Fibroblast of lung (primary cell): Measurements from ENCODE around the gene HEPACAM. TPM values are rescaled to one million over a fixed set of nuclear protein-coding genes. Genes with fewer than 3 reads are reported as not detected.

Experiments used
- DNase-seq, 2 donors: peaks; one replicate each; pipeline versions ENCODE4 v3.0.0 to v3.0.0-alpha.2; 2010; ENCODE audit warnings: low read depth in 2 of 2
- H2AFZ ChIP-seq: 2 replicates; pipeline ENCODE4 v1.5.1; 2012; ENCODE audit warnings: low read length, control low read depth, inconsistent platforms
- H3K27ac ChIP-seq: 2 replicates; pipeline ENCODE4 v1.5.1; 2011; ENCODE audit warnings: low read length, control low read depth; ENCODE audit not compliant: insufficient read depth
- H3K27me3 ChIP-seq: 2 replicates; pipeline ENCODE4 v1.5.1; 2011; ENCODE audit warnings: mild to moderate bottlenecking, low read length; ENCODE audit not compliant: control insufficient read depth, insufficient read depth
- H3K36me3 ChIP-seq: 2 replicates; pipeline ENCODE4 v1.5.1; 2011; ENCODE audit warnings: low read length; ENCODE audit not compliant: control insufficient read depth, insufficient read depth
- H3K4me1 ChIP-seq: 2 replicates; pipeline ENCODE4 v1.5.1; 2011; ENCODE audit warnings: low read length; ENCODE audit not compliant: control insufficient read depth, insufficient read depth; ENCODE audit errors: extremely low read depth
- H3K4me2 ChIP-seq: 2 replicates; pipeline ENCODE4 v1.5.1; 2011; ENCODE audit warnings: low read length, control low read depth; ENCODE audit not compliant: insufficient read depth; ENCODE audit errors: extremely low read depth
- H3K4me3 ChIP-seq, 4 experiments: fragments of 200-600 bp in 1 of 4; sonication (generic) in 1 of 4; replicated peaks in 1 of 4; 2 replicates each; pipeline ENCODE4 v1.5.1; 2011 to 2016; ENCODE audit warnings: low read length in 4 of 4, low read depth in 3 of 4, mild to moderate bottlenecking in 3 of 4, control low read depth in 2 of 4, inconsistent platforms in 1 of 4, mixed read lengths in 1 of 4; ENCODE audit not compliant: insufficient read depth in 1 of 4; ENCODE audit errors: control extremely low read depth in 1 of 4
- H3K79me2 ChIP-seq: 2 replicates; pipeline ENCODE4 v1.5.1; 2012; ENCODE audit warnings: mild to moderate bottlenecking, low read length, inconsistent platforms; ENCODE audit not compliant: control insufficient read depth, insufficient read depth
- H3K9ac ChIP-seq: 2 replicates; pipeline ENCODE4 v1.5.1; 2011; ENCODE audit warnings: mild to moderate bottlenecking, low read length, control low read depth; ENCODE audit not compliant: insufficient read depth
- H3K9me3 ChIP-seq: 2 replicates; pipeline ENCODE4 v1.5.1; 2012; ENCODE audit warnings: low read depth, low read length; ENCODE audit not compliant: control insufficient read depth, insufficient read depth
- H4K20me1 ChIP-seq: 2 replicates; pipeline ENCODE4 v1.5.1; 2011; ENCODE audit warnings: low read length; ENCODE audit not compliant: control insufficient read depth, insufficient read depth; ENCODE audit errors: extremely low read depth
- CTCF ChIP-seq, 2 donors: IDR thresholded peaks in 1 of 2; conservative IDR thresholded peaks in 1 of 2; 1 replicate in 1 of 2; 2 replicates in 1 of 2; pipeline ENCODE4 v1.5.1; 2011 to 2012; ENCODE audit warnings: low read length in 2 of 2, control low read depth in 1 of 2, inconsistent platforms in 1 of 2, low read depth in 1 of 2, mild to moderate bottlenecking in 1 of 2
- EZH2 ChIP-seq: IDR thresholded peaks from 2 replicates; pipeline ENCODE4 v1.5.1; 2012; ENCODE audit warnings: low read length, control low read depth, mild to moderate bottlenecking; ENCODE audit errors: missing control alignments
- polyA minus RNA-seq: library from RNA; depleted of rRNA, polyadenylated mRNA; stranded (reverse); fragments of >200 nt; gene quantifications from 2 replicates; pipeline ENCODE4 v1.2.3, GENCODE V29; 2011; ENCODE audit warnings: low replicate concordance
- polyA plus RNA-seq, 2 donors: library from polyadenylated mRNA; depleted of rRNA in 1 of 2; stranded (reverse) in 1 of 2; unstranded in 1 of 2; fragments of >200 nt; gene quantifications; 2 replicates each; pipeline ENCODE4 v1.2.1, GENCODE V29; 2011 to 2012; ENCODE audit warnings: missing spikeins in 1 of 2
- total RNA-seq: library from RNA; depleted of rRNA; stranded (reverse); fragments of >200 nt; gene quantifications from 2 replicates; pipeline ENCODE4 v1.2.1, GENCODE V29; 2014

Gene HEPACAM
- total RNA-seq (under 0.01 TPM in 1 of 2 replicates, not detected in the other), polyA plus RNA-seq (0.08 and 0.11 TPM in 2 replicates), polyA minus RNA-seq (13.9 TPM in 1 of 2 replicates, not detected in the other)
- 0.05 and 0.16 TPM in 2 replicates for polyA plus RNA-seq (2012)

- H4K20me1 ChIP-seq: no peaks in the 10 kb centered on the region
- no peak within 1 kb of the TSS for H3K9ac ChIP-seq
- no peak within 1 kb of the TSS for H3K4me2 ChIP-seq
- H3K4me1 ChIP-seq: peaks cover 15% of the 10 kb centered on the region
- TF ChIP-seq CTCF (conservative IDR thresholded peaks at IDR 0.05 in 1 of 2, IDR thresholded peaks at IDR 0.05 in 1 of 2; ENCODE audit: low read depth in 1 of 2, low read length in 2 of 2): no peak
- no peak for TF ChIP-seq EZH2
- H3K4me3 ChIP-seq: no peak within 1 kb of the TSS
- peak within 1 kb of the TSS; percentile 56 for H3K27ac ChIP-seq
- no peaks in the 10 kb centered on the region for H3K36me3 ChIP-seq
- H3K27me3 ChIP-seq: no peaks in the 10 kb centered on the region
- no peak for DNase-seq
- no peak within 1 kb of the TSS for H2AFZ ChIP-seq
- no peaks in the 10 kb centered on the region for H3K79me2 ChIP-seq
- H3K9me3 ChIP-seq: no peaks in the 10 kb centered on the region
Observed at GRCh38 chr11:124935548-124936514, at the start of gene HEPACAM. TSS of gene HEPACAM (minus strand) at chr11:124936047. CDS start at chr11:124936006, 41 bp downstream.

GRCh38 chr11:124984512-124984854 is 48.6 kb upstream of the HEPACAM start:
- H3K4me2 ChIP-seq: no peak overlapping the region
- no peaks in the 10 kb centered on the region for H3K36me3 ChIP-seq
- H3K4me3 ChIP-seq: no peak overlapping the region
- DNase-seq: no peak
- H2AFZ ChIP-seq: no peak overlapping the region
- no peaks in the 10 kb centered on the region for H3K79me2 ChIP-seq
- no peaks in the 10 kb centered on the region for H4K20me1 ChIP-seq
- H3K9me3 ChIP-seq: no peaks in the 10 kb centered on the region
- no peaks in the 10 kb centered on the region for H3K27me3 ChIP-seq
- H3K4me1 ChIP-seq: no peaks in the 10 kb centered on the region
- H3K9ac ChIP-seq: no peak overlapping the region
- TF ChIP-seq CTCF (conservative IDR thresholded peaks at IDR 0.05 in 1 of 2, IDR thresholded peaks at IDR 0.05 in 1 of 2; ENCODE audit: low read depth in 1 of 2, low read length in 2 of 2): no peak
- no peak for TF ChIP-seq EZH2
- H3K27ac ChIP-seq: no peak overlapping the region

GRCh38 chr11:124983674-124984511 is 48.0 kb upstream of the HEPACAM start:
- H3K4me1 ChIP-seq: no peaks in the 10 kb centered on the region
- no peaks in the 10 kb centered on the region for H4K20me1 ChIP-seq
- no peaks in the 10 kb centered on the region for H3K9me3 ChIP-seq
- no peak for DNase-seq
- H3K27ac ChIP-seq: no peak overlapping the region
- no peak overlapping the region for H3K9ac ChIP-seq
- no peak overlapping the region for H2AFZ ChIP-seq
- no peaks in the 10 kb centered on the region for H3K79me2 ChIP-seq
- TF ChIP-seq EZH2 (no peak), CTCF (conservative IDR thresholded peaks at IDR 0.05 in 1 of 2, IDR thresholded peaks at IDR 0.05 in 1 of 2; ENCODE audit: low read depth in 1 of 2, low read length in 2 of 2) (no peak)
- H3K4me2 ChIP-seq: no peak overlapping the region
- no peaks in the 10 kb centered on the region for H3K36me3 ChIP-seq
- no peak overlapping the region for H3K4me3 ChIP-seq
- H3K27me3 ChIP-seq: no peaks in the 10 kb centered on the region
